Right ventricle myocardium superior (tissue), 1 donor: ENCODE measurements around the gene RFC5. TPM values are rescaled to one million over a fixed set of nuclear protein-coding genes. Genes with fewer than 3 reads are reported as not detected.
A peak's percentile ranks its signal among the peaks of the same experiment; 100 is the strongest.
"Not testable (repeated sequence)": the region's sequence is repeated elsewhere in the genome, so short reads cannot be mapped to it uniquely, and the experiment has no call there.

ENCODE experiments used
- ATAC-seq: fragments of 200-7000 bp; cut with Tn5 transposase; one replicate; pipeline ENCODE4 v1.9.1; 2020; ENCODE audit warnings: mild to moderate bottlenecking; ENCODE audit not compliant: poor library complexity
- DNase-seq: peaks from one replicate; pipeline ENCODE4 v3.0.0-alpha.2; 2020
- intact Hi-C: fragments of 100-400 bp; cut with DNase I; formaldehyde crosslinking; loops from one replicate; pipeline ENCODE4 v1.11.2; 2022
- long read RNA-seq: library from polyadenylated mRNA; unstranded; transcript quantifications from one replicate; pipeline ENCODE4 v2.0.0, GENCODE V29; 2021
- total RNA-seq: library from RNA; stranded (reverse); fragmentation: NEBNext Ultra II Directional; extraction: Animal tissue kit (Norgen Biotek cat#: 25700); gene quantifications from one replicate; pipeline ENCODE4 v1.2.1, GENCODE V29; 2021
- donor health status: DM: no; HTN: yes; CAD: no; lungs with severe emphysema.

The RFC5 gene
- total RNA-seq: 3.5 TPM
- long read RNA-seq, transcript RFC5-204 (11 exons, 1,655 nt): major isoform, 9 of 15 reads
- long read RNA-seq, partial matches to known transcripts: 1 of 15 reads
- long read RNA-seq, other reads (novel, unspliced or antisense): 5 of 15 reads

GRCh38 chr12:118016424-118017264 lies at the start of gene RFC5:
TSS of gene RFC5 (plus strand) at chr12:118016703. CDS start at chr12:118016828, 125 bp downstream.
- peak; percentile 99 for DNase-seq
- intact Hi-C loops: loop anchor here (10.0 kb wide), 1 partner anchor 142 kb away; no protein-coding TSS in a partner anchor

GRCh38 chr12:117967043-117967442 lies 49.5 kb upstream of the RFC5 start:
- ATAC-seq (no peak), DNase-seq (no peak)
- intact Hi-C loops: no loop called here

More at GRCh38 chr12:118016424-118017264, at the start of gene RFC5:
- ATAC-seq: peak; percentile 100

DNA sequence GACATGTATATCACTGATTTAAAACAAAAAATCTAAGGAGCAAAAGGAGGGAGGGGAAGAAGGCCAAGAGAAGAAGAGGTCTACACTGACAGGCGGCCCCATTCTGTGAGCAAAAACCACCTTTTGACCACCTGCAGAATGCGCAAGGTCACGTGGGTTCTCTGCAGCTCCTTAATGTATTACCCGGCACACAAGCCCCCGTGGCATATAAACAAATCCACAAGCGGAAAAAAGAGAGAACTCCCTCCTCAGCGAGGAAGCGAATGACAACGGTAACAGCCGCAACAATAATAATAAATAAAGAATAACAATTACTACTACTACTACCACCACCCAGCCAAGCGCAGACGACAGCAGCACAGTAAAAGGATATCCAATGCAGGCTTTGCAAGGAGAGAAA lies 49.0 kb upstream of the RFC5 start:
- intact Hi-C loops: no loop called here
- ATAC-seq: no peak
- no peak for DNase-seq

DNA sequence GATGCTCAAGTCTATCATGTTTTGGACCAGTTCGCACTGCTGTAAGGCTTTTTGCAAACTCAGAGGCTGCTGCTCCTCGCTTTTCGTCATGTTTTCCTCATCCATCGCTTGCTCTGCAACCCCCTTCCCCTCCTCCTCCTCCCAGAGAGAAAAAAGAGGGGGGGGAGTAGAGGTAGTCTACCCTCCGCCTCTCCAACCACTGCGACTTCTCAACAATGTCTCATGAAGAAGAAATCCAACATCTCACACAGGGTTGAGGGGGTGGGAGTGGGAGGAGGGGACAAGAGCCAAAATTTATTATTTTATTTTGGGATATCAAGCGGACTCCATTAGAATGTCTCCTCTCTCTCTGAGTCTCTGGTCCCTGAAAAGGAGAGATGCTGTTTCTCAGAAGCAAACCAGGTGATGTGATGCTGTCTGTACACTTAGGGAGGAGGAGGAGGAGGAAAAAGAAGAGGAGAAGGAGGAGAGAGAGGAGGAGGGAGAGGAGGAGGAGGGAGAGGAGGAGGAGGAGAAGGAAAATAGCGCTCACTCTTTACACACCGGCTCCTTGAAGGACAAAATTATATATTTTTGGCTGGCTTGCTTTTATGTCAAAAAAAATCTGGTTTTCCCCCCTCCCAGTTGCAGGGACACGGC lies 48.2 kb upstream of the RFC5 start:
- intact Hi-C loops: no loop called here
- DNase-seq (no peak), ATAC-seq (no peak)

DNA sequence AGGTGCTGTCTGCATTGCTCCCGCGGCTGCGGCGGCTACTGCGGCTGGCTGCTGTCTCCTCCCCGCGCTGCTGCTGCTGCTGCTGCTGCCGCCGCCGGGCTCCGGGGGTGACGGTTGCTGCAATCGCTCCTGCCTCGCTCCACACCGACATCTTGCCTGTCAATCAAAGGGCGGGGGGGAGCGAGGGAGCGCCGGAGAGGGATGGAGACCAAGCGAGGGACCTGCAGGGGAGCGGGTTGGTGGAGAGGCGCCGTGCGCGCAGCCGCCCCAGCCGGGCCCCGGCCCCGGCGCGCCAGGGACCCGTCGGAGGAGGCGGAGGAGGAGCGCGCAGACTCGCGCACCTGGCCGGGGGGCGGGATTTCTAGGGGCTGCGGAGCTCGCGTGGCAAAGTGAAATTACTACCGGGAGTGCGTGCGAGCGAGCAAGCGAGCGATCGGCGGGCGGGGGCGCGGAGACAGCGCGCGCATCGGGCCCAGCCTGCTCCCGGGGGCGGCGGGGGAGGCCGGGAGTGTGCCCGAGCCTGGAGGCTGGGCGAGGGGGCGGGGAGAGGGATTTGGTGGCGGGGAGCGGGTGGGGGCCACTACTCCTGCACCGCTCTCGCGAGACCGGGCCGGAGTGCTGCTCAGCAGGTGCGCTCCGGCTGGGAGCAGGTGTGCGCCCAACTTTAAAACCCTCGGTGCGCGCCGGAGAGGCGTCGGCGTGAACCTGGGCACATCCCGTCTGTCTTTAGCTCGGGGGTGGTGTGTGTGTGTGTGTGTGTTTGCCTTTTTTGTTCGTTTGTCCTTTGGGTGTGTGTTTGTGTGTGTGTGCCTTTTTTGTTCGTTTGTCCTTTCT lies 47.5 kb upstream of the RFC5 start, which contains the start of gene KSR2:
Gene KSR2, minus strand, starts transcription at position 165 of the 834 bp plus-strand sequence. CDS start 735 bp downstream, outside the sequence.
- ATAC-seq (peak; percentile 25), DNase-seq (no peak)

DNA sequence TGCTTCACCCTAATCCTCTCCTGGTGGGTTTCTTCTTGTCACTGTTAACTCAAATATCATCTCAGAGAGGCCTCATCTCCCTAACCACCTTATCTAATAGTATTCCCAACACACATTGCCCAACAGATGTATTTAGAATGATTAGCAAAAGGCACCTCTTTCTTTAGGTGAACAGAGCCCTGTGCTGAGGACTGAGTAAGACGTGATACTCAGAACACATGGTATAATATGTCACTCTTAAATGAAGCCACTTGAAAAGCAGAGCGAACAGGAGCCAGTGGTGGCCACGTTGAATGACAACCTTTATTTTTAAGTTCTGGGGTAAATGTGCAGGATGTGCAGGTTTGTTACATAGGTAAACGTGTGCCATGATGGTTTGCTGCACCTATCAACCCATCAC lies 46.2 kb upstream of the RFC5 start:
- intact Hi-C loops: no loop called here
- no peak for ATAC-seq
- DNase-seq: no peak

More for the DNA sequence above, 47.5 kb upstream of the RFC5 start, which contains the start of gene KSR2:
- intact Hi-C loops: no loop called here

- DNase-seq (no peak), ATAC-seq (no peak)
- intact Hi-C loops: no loop called here
Measured at GRCh38 chr12:117972301-117972700, 44.2 kb upstream of the RFC5 start.

DNA sequence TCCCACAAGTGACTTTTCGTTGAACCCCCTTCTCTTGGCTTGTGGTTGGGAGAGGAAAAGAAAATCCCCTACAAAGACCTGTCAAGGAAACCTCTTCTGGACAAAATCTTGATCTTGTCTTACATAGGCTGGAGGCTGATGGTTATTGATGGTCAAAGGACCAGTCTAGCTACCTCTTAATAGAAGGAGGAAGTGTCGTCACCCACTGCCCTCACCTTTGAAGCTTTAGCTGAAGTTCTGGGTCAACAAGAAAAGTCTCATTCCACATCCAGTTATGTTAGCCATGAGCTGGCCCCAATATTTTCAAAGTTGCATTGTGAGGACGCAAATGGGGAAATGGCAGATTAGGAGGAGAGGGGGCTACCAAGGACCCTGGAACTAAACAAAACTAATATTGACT lies 41.5 kb upstream of the RFC5 start:
- DNase-seq (no peak), ATAC-seq (no peak)
- intact Hi-C loops: no loop called here

- intact Hi-C loops: no loop called here
- DNase-seq: no peak
- no peak for ATAC-seq
Measured at GRCh38 chr12:117977373-117977772, 39.1 kb upstream of the RFC5 start.

DNA sequence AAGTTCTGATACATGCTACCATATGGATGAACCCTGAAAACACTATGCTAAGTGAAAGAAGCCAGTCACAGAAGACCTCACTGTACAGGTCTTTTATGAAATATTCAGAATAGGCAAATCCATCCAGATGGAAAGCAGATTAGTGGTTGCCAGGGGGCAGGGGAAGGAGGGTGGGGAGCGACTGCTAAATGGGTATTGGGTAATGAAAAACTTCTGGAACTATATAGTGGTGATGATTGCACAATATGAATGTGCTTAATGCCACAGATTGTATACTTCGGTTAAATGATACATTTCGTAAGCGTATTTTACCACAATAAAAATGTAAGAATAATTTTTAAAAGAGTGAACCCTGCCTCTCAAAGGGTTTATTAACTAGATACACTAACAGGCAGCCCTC lies 35.9 kb upstream of the RFC5 start:
- DNase-seq: no peak
- no peak for ATAC-seq
- intact Hi-C loops: no loop called here

DNA sequence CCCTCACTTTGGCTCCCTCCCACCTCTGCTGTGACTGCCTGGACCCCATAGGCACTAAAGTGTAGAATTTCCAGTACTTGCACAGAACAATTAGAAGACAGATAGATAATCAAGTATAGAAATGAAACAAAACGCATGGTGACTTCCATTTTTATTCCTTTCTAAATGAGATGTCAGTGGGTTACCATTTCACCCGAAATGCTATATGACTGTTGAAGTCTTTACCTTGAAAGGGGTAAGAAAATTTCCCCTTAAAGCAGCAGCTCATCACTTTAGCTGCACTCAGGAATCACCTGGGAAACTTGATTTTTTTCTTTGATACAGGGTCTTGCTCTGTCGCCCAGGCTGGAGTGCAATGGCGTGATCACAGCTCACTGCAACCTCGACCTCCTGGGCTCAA lies 35.2 kb upstream of the RFC5 start:
- DNase-seq (no peak), ATAC-seq (no peak)
- intact Hi-C loops: no loop called here

- intact Hi-C loops: no loop called here
- DNase-seq: no peak
- ATAC-seq: no peak
Measured at GRCh38 chr12:117985182-117985581, 31.3 kb upstream of the RFC5 start.

- ATAC-seq (no peak), DNase-seq (no peak)
- intact Hi-C loops: no loop called here
Measured at GRCh38 chr12:117986705-117987469, 29.6 kb upstream of the RFC5 start.

GRCh38 chr12:117994551-117995438 lies 21.7 kb upstream of the RFC5 start:
- intact Hi-C loops: no loop called here
- no peak for DNase-seq
- no peak for ATAC-seq

DNA sequence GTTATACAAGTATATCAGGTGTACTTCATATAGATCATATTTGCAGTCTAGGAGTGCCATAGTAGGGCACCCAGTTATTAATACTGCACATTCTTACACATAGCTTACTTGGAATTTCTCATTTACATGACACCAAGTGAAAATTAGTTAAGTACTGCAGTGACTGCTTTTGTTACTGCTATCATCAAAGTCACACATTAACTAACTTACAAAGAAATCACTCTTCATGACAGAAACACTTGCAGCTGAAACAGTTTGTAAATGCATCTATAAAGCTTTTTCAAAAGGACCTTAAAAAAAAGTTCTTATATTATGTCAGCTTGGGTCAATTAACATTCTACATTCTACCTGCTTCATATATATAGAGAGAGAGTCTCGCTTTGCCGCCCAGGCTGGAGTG lies 17.8 kb upstream of the RFC5 start:
- intact Hi-C loops: no loop called here
- no peak for DNase-seq
- no peak for ATAC-seq

DNA sequence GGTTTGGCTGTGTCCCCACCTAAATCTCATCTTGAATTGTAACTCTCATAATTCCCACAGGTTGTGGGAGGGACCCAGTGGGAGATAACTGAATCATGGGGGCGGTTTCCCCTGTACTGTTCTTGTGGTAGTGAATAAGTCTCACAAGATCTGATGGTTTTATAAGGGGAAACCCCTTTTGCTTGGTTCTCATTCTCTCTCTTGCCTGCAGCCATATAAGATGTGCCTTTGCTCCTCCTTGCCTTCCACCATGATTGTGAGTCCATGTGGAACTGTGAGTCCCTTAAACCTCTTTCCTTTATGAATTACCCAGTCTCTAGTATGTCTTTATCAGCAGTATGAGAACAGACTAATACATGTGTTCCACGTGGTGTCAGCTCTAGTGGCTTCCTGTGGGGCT lies 16.7 kb upstream of the RFC5 start:
- ATAC-seq, intact Hi-C loops, DNase-seq: not testable (repeated sequence)

GRCh38 chr12:118010903-118011302 lies 5.6 kb upstream of the RFC5 start:
- DNase-seq (no peak), ATAC-seq (no peak)
- intact Hi-C loops: loop anchor here (10.0 kb wide), 1 partner anchor 136 kb away; no protein-coding TSS in a partner anchor
